Testis (tissue), 2 donors: ENCODE results near the gene MEPE.

Source experiments
- CTCF ChIP-seq, 3 experiments: fragments of 450-650 bp in 2 of 3; fragments of 200-600 bp in 1 of 3; sonication (generic) in 1 of 3; IDR thresholded peaks; one replicate each; pipeline ENCODE4 v1.5.1; 2016 to 2019; ENCODE audit warnings: antibody characterized with exemption in 3 of 3, mild to moderate bottlenecking in 2 of 3, moderate library complexity in 1 of 3
- POLR2A ChIP-seq: fragments of 450-650 bp; IDR thresholded peaks from one replicate; pipeline ENCODE4 v1.6.1; 2017; ENCODE audit warnings: antibody characterized with exemption, mild to moderate bottlenecking, moderate library complexity

- TF ChIP-seq CTCF (IDR thresholded peaks at IDR 0.05) (no peak), POLR2A (no peak)
Observed at GRCh38 chr4:87882321-87882720, 49.6 kb downstream of the MEPE start.
